ENCODE results near the gene KRT81. TPM values are rescaled to one million over a fixed set of nuclear protein-coding genes. Genes with fewer than 3 reads are reported as not detected.
A peak's percentile ranks its signal among the peaks of the same experiment; 100 is the strongest.

Gene KRT81
- total RNA-seq, 3 donors from 2014 or later = not detected

DNA sequence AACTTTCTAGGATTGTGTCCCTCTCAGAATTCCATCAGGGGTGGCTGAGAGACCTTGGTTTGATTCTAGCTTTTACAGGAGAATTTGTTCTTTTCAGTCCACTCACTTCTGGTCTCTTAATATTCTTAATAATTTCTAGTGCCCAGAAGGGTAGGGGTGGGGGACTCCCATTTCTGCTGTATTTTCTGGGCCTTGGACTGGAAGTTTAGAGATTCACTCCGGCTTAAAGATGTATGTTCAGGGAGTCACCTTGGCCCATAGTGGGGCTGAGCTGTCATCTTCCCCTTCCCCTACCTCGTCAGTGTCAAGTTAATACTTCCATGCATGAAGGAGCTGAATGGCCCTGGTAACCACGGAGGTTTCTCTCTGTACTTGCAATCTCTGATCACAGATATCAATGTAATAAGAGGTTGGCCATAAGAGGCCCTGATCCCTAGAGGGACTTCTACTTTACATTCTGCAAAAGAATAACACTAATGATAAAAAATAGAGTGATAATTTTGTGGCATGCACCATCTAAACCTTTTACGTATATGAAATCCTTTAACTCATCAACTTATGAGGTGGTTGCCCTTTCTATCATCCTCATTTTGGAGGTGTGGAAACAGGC is 6.7 kb downstream of the KRT81 start:
- intact Hi-C loops (cut with DNase I, micrococcal nuclease) = no loop called here
- TF ChIP-seq, protein P1, sequence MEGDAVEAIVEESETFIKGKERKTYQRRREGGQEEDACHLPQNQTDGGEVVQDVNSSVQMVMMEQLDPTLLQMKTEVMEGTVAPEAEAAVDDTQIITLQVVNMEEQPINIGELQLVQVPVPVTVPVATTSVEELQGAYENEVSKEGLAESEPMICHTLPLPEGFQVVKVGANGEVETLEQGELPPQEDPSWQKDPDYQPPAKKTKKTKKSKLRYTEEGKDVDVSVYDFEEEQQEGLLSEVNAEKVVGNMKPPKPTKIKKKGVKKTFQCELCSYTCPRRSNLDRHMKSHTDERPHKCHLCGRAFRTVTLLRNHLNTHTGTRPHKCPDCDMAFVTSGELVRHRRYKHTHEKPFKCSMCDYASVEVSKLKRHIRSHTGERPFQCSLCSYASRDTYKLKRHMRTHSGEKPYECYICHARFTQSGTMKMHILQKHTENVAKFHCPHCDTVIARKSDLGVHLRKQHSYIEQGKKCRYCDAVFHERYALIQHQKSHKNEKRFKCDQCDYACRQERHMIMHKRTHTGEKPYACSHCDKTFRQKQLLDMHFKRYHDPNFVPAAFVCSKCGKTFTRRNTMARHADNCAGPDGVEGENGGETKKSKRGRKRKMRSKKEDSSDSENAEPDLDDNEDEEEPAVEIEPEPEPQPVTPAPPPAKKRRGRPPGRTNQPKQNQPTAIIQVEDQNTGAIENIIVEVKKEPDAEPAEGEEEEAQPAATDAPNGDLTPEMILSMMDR (IDR thresholded peaks at IDR 0.05) = no peak
- DNase-seq (no peak), ATAC-seq (no peak)
- no peaks in the 10 kb centered on the region for H3K9me3 ChIP-seq
- H3K36me3 ChIP-seq (ENCODE audit: low read depth) = no peaks in the 10 kb centered on the region
- H3K4me3 ChIP-seq = no peak overlapping the region
- H3K4me1 ChIP-seq (ENCODE audit: low read depth) = no peaks in the 10 kb centered on the region

DNA sequence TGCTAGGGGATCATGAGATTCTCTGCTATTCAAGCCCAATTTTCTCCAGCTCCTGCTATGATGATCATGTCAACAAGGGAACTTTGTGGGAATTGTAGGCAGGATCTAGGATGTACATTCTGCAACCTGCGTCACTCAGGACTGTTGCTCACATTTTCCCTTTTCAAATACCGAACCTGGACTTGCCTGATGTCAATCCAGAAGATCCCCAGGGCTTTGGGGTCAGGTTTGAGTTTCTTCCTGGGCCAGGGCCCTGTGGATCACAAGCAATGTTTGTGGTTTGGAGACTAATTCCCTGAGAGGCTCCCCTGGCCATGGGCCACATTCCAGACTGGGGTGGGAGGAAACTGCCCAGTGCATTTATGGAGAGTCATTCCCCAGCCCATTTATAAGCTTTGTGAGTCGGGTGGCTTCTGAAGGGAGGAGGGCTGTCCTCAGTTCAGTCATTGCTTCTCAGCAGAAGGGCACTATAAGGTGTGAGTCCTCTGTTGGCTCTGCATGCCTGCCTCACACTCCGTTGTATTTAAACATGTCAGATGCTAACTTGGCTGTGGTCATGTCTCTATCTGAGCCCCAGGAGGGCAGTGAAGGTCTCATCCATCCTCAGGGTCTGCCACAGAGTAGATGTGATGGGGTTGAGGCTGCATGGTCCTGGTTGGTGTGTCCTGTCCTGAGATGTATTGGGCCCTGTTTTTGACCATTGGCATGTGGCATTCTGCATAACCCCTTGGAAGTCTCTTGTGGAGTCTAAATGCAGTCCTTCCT is 10.4 kb downstream of the KRT81 start:
- no peak overlapping the region for H3K4me3 ChIP-seq
- intact Hi-C loops (cut with DNase I, micrococcal nuclease) = no loop called here
- no peaks in the 10 kb centered on the region for H3K9me3 ChIP-seq
- TF ChIP-seq, protein P1 (IDR thresholded peaks at IDR 0.05) = no peak
- H3K4me1 ChIP-seq (ENCODE audit: low read depth) = no peaks in the 10 kb centered on the region
- DNase-seq (peak in 1 of 3 donors; percentile 25), ATAC-seq (peak; percentile 26)
- no peaks in the 10 kb centered on the region for H3K36me3 ChIP-seq (ENCODE audit: low read depth)

DNA sequence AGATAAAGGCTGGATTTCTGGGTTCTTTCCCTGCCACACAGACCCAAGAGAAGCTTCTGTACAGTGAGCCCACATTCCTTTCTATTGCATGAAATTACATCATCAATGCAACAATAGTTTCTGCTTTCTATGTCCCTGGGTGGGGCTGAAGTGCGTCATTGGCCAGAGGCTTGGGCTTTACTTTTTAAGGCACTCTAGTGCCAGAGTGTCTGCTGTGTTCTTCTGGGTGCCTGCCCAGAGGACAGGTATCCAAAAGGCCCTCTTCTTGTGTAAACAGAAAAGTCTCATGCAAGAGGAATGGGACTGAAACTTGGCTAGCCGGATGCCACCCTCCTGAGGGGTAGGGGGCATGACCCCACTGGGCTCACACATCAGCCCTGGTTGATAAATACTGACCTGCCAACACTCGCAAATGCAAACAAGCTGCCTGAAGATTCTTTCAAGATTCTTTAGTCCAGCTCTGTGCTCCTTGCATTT is 11.0 kb downstream of the KRT81 start:
- TF ChIP-seq, protein P1 (IDR thresholded peaks at IDR 0.05) = no peak
- no peak overlapping the region for H3K4me3 ChIP-seq
- no peaks in the 10 kb centered on the region for H3K4me1 ChIP-seq (ENCODE audit: low read depth)
- intact Hi-C loops (cut with DNase I, micrococcal nuclease) = no loop called here
- DNase-seq (peak in 1 of 3 donors; percentile 13), ATAC-seq (peak; percentile 57)
- no peaks in the 10 kb centered on the region for H3K9me3 ChIP-seq
- no peaks in the 10 kb centered on the region for H3K36me3 ChIP-seq (ENCODE audit: low read depth)

DNA sequence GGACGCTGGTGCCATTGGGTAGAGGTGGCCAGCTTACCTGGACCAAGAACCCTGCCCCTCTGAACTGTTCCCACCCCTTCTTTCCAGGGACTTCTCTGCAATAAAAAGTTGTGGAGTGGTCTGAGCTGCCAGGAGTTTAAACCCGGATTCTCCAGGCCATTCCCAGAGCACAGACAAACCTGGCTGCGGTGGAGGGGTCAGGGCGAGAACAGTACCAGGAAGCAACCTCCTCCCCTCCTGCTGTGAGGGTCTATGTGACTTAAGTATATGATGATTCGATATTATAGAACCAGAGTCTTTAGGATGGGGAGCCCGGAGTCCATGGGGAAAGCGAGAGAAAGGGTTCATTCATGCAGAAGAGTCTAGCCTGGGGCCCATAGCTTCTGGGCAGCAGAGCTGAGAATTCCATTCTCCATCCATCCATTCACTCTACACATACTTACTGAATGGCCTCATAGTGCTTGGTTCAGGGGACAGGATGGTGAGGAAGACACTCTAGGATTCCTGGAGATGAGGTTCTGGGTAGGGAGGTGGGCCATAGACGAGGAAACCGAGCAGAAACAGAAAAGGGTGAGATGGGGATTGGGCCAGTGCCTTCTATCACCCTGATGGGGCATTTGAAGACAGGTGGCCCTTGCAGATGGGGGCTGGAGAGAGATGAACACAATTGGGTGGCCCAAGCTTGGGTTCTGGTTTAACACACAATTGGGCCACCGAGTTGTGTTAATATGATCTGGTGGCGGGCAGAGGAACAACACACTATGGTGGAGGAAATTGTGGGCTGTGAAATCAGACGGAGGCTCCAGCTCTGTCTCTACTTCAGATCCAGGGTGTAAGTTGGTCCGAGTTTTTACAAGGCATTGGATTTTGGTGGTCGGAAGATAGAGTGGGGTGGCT is 11.7 kb downstream of the KRT81 start:
- no peaks in the 10 kb centered on the region for H3K4me1 ChIP-seq (ENCODE audit: low read depth)
- no peaks in the 10 kb centered on the region for H3K36me3 ChIP-seq (ENCODE audit: low read depth)
- DNase-seq (no peak), ATAC-seq (no peak)
- H3K9me3 ChIP-seq = no peaks in the 10 kb centered on the region
- TF ChIP-seq, protein P1 (IDR thresholded peaks at IDR 0.05) = no peak
- intact Hi-C loops (cut with DNase I, micrococcal nuclease) = no loop called here
- H3K4me3 ChIP-seq = no peak overlapping the region

DNA sequence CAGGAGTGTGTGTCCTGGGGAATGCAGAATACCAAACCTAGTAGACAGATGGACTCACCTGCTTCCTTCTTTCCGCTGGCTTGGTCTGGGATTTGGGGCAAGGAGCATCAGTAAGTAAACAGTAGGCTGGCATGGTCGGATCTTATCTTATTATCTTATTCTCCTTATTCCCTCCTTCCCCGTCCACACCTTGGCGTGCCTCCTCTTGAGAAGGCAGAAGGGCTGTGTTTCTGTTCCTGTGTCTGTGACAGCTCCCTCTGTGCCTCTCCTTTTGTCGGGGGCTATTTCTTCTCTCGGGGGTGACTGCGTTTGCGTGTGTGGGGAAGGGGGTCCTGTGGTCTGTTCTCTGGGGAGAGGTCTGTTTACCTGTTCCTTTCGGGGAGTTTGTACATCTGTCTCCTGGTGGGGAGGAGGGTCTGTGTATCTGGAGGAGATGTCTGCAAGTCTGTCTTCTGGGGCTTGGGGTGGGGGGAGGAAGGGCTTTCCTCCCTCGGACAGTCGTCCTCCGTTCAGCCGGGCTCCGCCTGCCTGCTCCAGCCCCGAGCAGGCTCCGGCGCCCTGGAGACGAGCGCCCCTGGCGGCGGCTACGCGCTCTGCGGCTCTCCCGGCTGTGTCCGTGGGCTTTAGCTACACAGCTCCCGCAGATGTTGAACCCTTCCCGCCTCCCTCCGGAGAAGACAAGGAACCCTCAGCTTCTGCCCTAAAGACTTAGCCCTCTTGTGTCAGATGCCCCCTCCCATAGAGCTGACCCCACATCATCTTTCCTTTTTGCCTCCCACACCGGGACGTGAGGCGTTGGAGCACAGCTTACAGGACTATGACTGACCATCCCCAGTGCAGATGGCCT is 12.5 kb downstream of the KRT81 start:
- ATAC-seq = peak; percentile 96
- intact Hi-C loops (cut with DNase I, micrococcal nuclease) = no loop called here
- Histone ChIP-seq H3K9me3 (no peaks in the 10 kb centered on the region), H3K36me3 (ENCODE audit: low read depth) (no peaks in the 10 kb centered on the region), H3K4me3 (no peak overlapping the region), H3K4me1 (ENCODE audit: low read depth) (no peaks in the 10 kb centered on the region)
- DNase-seq = peak; percentile 72 to 87 (median 86)
- TF ChIP-seq, protein P1 (IDR thresholded peaks at IDR 0.05) = peak; percentile 96

All from mucosa of descending colon (tissue), 3 donors.